Loucy (cell line): ENCODE measurements around the gene APH1B.

Experiments used
- H2AFZ ChIP-seq: fragments of 200-600 bp; sonication (generic); 2 replicates; pipeline ENCODE4 v1.6.0; 2016; ENCODE audit warnings: antibody characterized with exemption, mild to moderate bottlenecking, low read length, moderate library complexity
- H3F3A ChIP-seq: fragments of 200-600 bp; 2 replicates; pipeline ENCODE4 v1.6.0; 2016; ENCODE audit warnings: antibody characterized with exemption, low read depth, mild to moderate bottlenecking
- H3K27me3 ChIP-seq: fragments of 200-600 bp; sonication (generic); 2 replicates; pipeline ENCODE4 v1.6.1; 2014; ENCODE audit warnings: low read length, mild to moderate bottlenecking; ENCODE audit not compliant: insufficient read depth, poor library complexity, severe bottlenecking
- H3K36me3 ChIP-seq: fragments of 200-600 bp; sonication (generic); 2 replicates; pipeline ENCODE4 v1.6.1; 2016; ENCODE audit warnings: low read length; ENCODE audit not compliant: insufficient read depth
- H3K4me1 ChIP-seq: fragments of 200-600 bp; sonication (generic); 2 replicates; pipeline ENCODE4 v1.5.1; 2014; ENCODE audit warnings: low read length, mild to moderate bottlenecking; ENCODE audit not compliant: insufficient read depth, poor library complexity, severe bottlenecking
- H3K4me2 ChIP-seq: fragments of 200-600 bp; sonication (generic); 2 replicates; pipeline ENCODE4 v1.6.0; 2014; ENCODE audit warnings: antibody characterized with exemption, low read length, low read depth, mild to moderate bottlenecking; ENCODE audit not compliant: poor library complexity, severe bottlenecking
- H3K4me3 ChIP-seq: fragments of 200-600 bp; sonication (generic); 2 replicates; pipeline ENCODE4 v1.5.1; 2014; ENCODE audit warnings: low read length, mild to moderate bottlenecking, mixed read lengths; ENCODE audit not compliant: poor library complexity, severe bottlenecking
- H3K79me2 ChIP-seq: fragments of 200-600 bp; sonication (generic); 2 replicates; pipeline ENCODE4 v1.6.1; 2014; ENCODE audit warnings: low read length; ENCODE audit not compliant: insufficient read depth
- H3K9ac ChIP-seq: fragments of 200-600 bp; sonication (generic); 2 replicates; pipeline ENCODE4 v1.6.0; 2014; ENCODE audit warnings: mild to moderate bottlenecking, low read depth, low read length, moderate library complexity; ENCODE audit not compliant: poor library complexity, severe bottlenecking
- H3K9me2 ChIP-seq: fragments of 200-600 bp; sonication (generic); replicated peaks from 2 replicates; pipeline ENCODE4 v1.6.1; 2016; ENCODE audit warnings: low read depth, low read length, mixed read lengths
- H3K9me3 ChIP-seq: fragments of 200-600 bp; sonication (generic); 2 replicates; pipeline ENCODE4 v1.6.1; 2014; ENCODE audit warnings: mild to moderate bottlenecking, antibody characterized with exemption, low read length, low read depth; ENCODE audit not compliant: insufficient read depth
- H4K20me1 ChIP-seq: fragments of 200-600 bp; sonication (generic); 2 replicates; pipeline ENCODE4 v1.6.0; 2014; ENCODE audit warnings: antibody characterized with exemption, low read length, mild to moderate bottlenecking; ENCODE audit not compliant: insufficient read depth, poor library complexity, severe bottlenecking
- CTCF ChIP-seq: fragments of 200-600 bp; sonication (generic); conservative IDR thresholded peaks from 2 replicates; pipeline ENCODE4 v1.5.1; 2014; ENCODE audit warnings: mild to moderate bottlenecking, antibody characterized with exemption, low read length
- EZH2phosphoT487 ChIP-seq: fragments of 200-600 bp; IDR thresholded peaks from 2 replicates; pipeline ENCODE4 v1.6.1; 2018; ENCODE audit warnings: antibody characterized with exemption, mild to moderate bottlenecking, moderate library complexity, borderline replicate concordance

The APH1B gene

DNA sequence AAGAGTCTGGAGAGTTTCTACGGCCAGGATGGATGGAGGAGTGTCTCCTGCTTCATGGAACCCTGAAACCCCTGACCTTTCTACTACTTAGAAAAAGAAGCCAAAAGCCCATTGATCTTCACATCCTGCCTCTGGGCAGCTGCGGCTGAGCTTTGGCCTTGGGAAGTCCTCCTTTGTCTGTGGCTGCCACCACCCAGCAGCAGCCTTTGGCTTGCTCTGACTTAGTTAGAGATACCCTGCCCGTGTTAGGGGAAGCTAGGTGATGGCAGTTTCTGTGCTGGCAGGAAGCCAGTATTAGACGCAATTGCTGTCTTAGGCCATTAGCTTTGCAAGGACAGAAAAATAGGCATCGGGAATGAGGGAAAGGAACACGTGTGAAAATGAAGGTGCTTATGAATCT lies 18.8 kb downstream of the APH1B start:
- H3K36me3 ChIP-seq, result no peaks in the 10 kb centered on the region
- no peaks in the 10 kb centered on the region for H3K9me3 ChIP-seq
- no peaks in the 10 kb centered on the region for H3K79me2 ChIP-seq
- H3K27me3 ChIP-seq, result no peaks in the 10 kb centered on the region
- H4K20me1 ChIP-seq, result no peaks in the 10 kb centered on the region
- no peak overlapping the region for H3K9ac ChIP-seq
- no peak overlapping the region for H2AFZ ChIP-seq
- no peak overlapping the region for H3K4me3 ChIP-seq
- no peaks in the 10 kb centered on the region for H3F3A ChIP-seq
- H3K9me2 ChIP-seq, result no peaks in the 10 kb centered on the region
- TF ChIP-seq EZH2phosphoT487 (no peak), CTCF (no peak)
- no peak overlapping the region for H3K4me2 ChIP-seq
- peaks cover 5% of the 10 kb centered on the region for H3K4me1 ChIP-seq

GRCh38 chr15:63299943-63300575 lies 22.7 kb downstream of the APH1B start:
- Histone ChIP-seq H3K9me2 (no peaks in the 10 kb centered on the region), H3K9ac (no peak overlapping the region), H3K4me3 (no peak overlapping the region), H3F3A (no peaks in the 10 kb centered on the region), H3K79me2 (no peaks in the 10 kb centered on the region), H3K4me1 (no peaks in the 10 kb centered on the region), H3K36me3 (peaks cover 27% of the 10 kb centered on the region; the same call in 1 of the 2 replicates), H4K20me1 (no peaks in the 10 kb centered on the region), H3K27me3 (no peaks in the 10 kb centered on the region), H2AFZ (no peak overlapping the region), H3K4me2 (no peak overlapping the region), H3K9me3 (no peaks in the 10 kb centered on the region)
- no peak for TF ChIP-seq EZH2phosphoT487
- no peak for TF ChIP-seq CTCF

- Histone ChIP-seq H3K4me2 (no peak overlapping the region), H3F3A (no peaks in the 10 kb centered on the region)
Measured at GRCh38 chr15:63301088-63301487, 23.7 kb downstream of the APH1B start.

More at GRCh38 chr15:63301088-63301487, 23.7 kb downstream of the APH1B start:
- Histone ChIP-seq H3K9me2 (no peaks in the 10 kb centered on the region), H3K4me3 (no peak overlapping the region), H3K36me3 (peaks cover 36% of the 10 kb centered on the region; the same call in 1 of the 2 replicates), H4K20me1 (no peaks in the 10 kb centered on the region), H3K9ac (no peak overlapping the region), H3K9me3 (no peaks in the 10 kb centered on the region), H3K27me3 (no peaks in the 10 kb centered on the region), H3K79me2 (no peaks in the 10 kb centered on the region), H2AFZ (no peak overlapping the region), H3K4me1 (no peaks in the 10 kb centered on the region)
- TF ChIP-seq EZH2phosphoT487, result no peak
- TF ChIP-seq CTCF, result no peak
